ENCODE results near the gene NALF2.

- TF ChIP-seq CTCF (IDR thresholded peaks at IDR 0.05; ENCODE audit: poor library complexity) (no peak), EZH2 (IDR thresholded peaks at IDR 0.05; ENCODE audit: borderline replicate concordance) (no peak)
These were observed at the start of gene NALF2 for GRCh38 chrX:69503782-69504625.

Data from hepatocyte (in vitro differentiated cells).